ENCODE measurements around the gene TMEFF2. TPM values are rescaled to one million over a fixed set of nuclear protein-coding genes. Genes with fewer than 3 reads are reported as not detected.

TMEFF2 gene
- total and polyA plus RNA-seq, 2 experiments from 2014 or later: 1.7 to 2.2 TPM

DNA sequence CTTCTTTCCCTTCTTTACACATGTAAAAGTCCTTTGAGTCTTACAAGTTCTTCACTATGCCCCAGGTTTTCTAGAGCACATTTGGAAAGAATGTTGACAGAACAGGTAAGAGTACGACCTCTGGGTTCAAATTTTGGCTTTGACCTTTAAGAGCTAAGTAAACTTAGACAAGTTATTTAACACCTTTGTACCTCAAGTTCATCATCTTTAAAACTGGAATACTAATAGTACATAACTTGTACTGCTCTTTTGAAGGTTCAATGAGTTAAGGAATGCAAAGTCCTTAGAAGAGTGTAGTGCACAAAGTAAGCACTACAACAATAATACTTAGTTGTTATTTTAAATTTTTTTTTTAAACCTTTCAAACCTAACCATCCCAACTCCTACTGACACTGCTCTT is 156.6 kb downstream of the TMEFF2 start (continued):
- no peak for TF ChIP-seq CTCF (conservative IDR thresholded peaks at IDR 0.05; ENCODE audit: low read depth in 2 of 2)
- TF ChIP-seq EZH2 (IDR thresholded peaks at IDR 0.05; ENCODE audit: low read depth, unreplicated experiment): no peak
- no peak for TF ChIP-seq ZNF331 (CRISPR knock-in tag; IDR thresholded peaks at IDR 0.05; ENCODE audit: low read depth)
- TF ChIP-seq STAT1 (IDR thresholded peaks at IDR 0.05; ENCODE audit: unreplicated experiment): no peak

GRCh38 chr2:192035731-192036442 is 158.8 kb downstream of the TMEFF2 start:
- no peaks in the 10 kb centered on the region for H3K79me2 ChIP-seq (replicated peaks; ENCODE audit: insufficient read depth)
- H2AFZ ChIP-seq: no peak overlapping the region
- Mint-ChIP-seq H3K9me3 (no peaks in the 10 kb centered on the region), H3K4me3 (no peak overlapping the region), H3K4me1 (peaks cover 4% of the 10 kb centered on the region; the same call in 2 of the 3 replicates), H3K36me3 (ENCODE audit: low read depth) (no peaks in the 10 kb centered on the region), H3K27me3 (ENCODE audit: insufficient read depth, low read depth, poor library complexity) (no peaks in the 10 kb centered on the region), H3K27ac (no peak overlapping the region)
- H4K20me1 ChIP-seq (replicated peaks; ENCODE audit: insufficient read depth): no peaks in the 10 kb centered on the region
- H3K27ac ChIP-seq (ENCODE audit: low read depth): no peak overlapping the region
- no peaks in the 10 kb centered on the region for H3K4me1 ChIP-seq (ENCODE audit: insufficient read depth)
- H3K27me3 ChIP-seq (ENCODE audit: insufficient read depth): no peaks in the 10 kb centered on the region
- no peaks in the 10 kb centered on the region for H3K36me3 ChIP-seq (ENCODE audit: insufficient read depth)
- H3K9me2 ChIP-seq (ENCODE audit: insufficient read depth): no peaks in the 10 kb centered on the region
- H3F3A ChIP-seq (replicated peaks; ENCODE audit: low read depth): no peaks in the 10 kb centered on the region
- H3K4me2 ChIP-seq: no peak overlapping the region
- no peak overlapping the region for H3K4me3 ChIP-seq
- ATAC-seq (no peak), DNase-seq (ENCODE audit: low spot score) (no peak)
- TF ChIP-seq EZH2phosphoT487 (IDR thresholded peaks at IDR 0.05; ENCODE audit: unreplicated experiment) (no peak), CTCF (conservative IDR thresholded peaks at IDR 0.05; ENCODE audit: low read depth in 2 of 2) (no peak), JUNB (IDR thresholded peaks at IDR 0.05; ENCODE audit: unreplicated experiment) (no peak), NANOG (IDR thresholded peaks at IDR 0.05; ENCODE audit: borderline replicate concordance) (no peak), ZNF331 (CRISPR knock-in tag; IDR thresholded peaks at IDR 0.05; ENCODE audit: low read depth) (no peak), POLR2AphosphoS5 (IDR thresholded peaks at IDR 0.05; ENCODE audit: low read depth) (no peak), CREB1 (CRISPR knock-in tag; IDR thresholded peaks at IDR 0.05; ENCODE audit: low read depth) (no peak), ETS1 (IDR thresholded peaks at IDR 0.05) (no peak), ZNF114 (CRISPR knock-in tag; IDR thresholded peaks at IDR 0.05) (no peak), STAT1 (IDR thresholded peaks at IDR 0.05; ENCODE audit: unreplicated experiment) (no peak)
- TF ChIP-seq, protein P1, sequence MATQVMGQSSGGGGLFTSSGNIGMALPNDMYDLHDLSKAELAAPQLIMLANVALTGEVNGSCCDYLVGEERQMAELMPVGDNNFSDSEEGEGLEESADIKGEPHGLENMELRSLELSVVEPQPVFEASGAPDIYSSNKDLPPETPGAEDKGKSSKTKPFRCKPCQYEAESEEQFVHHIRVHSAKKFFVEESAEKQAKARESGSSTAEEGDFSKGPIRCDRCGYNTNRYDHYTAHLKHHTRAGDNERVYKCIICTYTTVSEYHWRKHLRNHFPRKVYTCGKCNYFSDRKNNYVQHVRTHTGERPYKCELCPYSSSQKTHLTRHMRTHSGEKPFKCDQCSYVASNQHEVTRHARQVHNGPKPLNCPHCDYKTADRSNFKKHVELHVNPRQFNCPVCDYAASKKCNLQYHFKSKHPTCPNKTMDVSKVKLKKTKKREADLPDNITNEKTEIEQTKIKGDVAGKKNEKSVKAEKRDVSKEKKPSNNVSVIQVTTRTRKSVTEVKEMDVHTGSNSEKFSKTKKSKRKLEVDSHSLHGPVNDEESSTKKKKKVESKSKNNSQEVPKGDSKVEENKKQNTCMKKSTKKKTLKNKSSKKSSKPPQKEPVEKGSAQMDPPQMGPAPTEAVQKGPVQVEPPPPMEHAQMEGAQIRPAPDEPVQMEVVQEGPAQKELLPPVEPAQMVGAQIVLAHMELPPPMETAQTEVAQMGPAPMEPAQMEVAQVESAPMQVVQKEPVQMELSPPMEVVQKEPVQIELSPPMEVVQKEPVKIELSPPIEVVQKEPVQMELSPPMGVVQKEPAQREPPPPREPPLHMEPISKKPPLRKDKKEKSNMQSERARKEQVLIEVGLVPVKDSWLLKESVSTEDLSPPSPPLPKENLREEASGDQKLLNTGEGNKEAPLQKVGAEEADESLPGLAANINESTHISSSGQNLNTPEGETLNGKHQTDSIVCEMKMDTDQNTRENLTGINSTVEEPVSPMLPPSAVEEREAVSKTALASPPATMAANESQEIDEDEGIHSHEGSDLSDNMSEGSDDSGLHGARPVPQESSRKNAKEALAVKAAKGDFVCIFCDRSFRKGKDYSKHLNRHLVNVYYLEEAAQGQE (IDR thresholded peaks at IDR 0.05; ENCODE audit: unreplicated experiment): no peak
